HG03159 (cell line): ENCODE measurements around the gene FOXL2NB.
"Not testable (repeated sequence)": the region's sequence is repeated elsewhere in the genome, so short reads cannot be mapped to it uniquely, and the experiment has no call there.

Source experiments
- ATAC-seq: cut with Tn5 transposase; IDR thresholded peaks from one replicate; pipeline ENCODE4 v1.9.1; 2021; ENCODE audit warnings: mild to moderate bottlenecking, moderate library complexity; ENCODE audit not compliant: unreplicated experiment

Gene FOXL2NB

DNA sequence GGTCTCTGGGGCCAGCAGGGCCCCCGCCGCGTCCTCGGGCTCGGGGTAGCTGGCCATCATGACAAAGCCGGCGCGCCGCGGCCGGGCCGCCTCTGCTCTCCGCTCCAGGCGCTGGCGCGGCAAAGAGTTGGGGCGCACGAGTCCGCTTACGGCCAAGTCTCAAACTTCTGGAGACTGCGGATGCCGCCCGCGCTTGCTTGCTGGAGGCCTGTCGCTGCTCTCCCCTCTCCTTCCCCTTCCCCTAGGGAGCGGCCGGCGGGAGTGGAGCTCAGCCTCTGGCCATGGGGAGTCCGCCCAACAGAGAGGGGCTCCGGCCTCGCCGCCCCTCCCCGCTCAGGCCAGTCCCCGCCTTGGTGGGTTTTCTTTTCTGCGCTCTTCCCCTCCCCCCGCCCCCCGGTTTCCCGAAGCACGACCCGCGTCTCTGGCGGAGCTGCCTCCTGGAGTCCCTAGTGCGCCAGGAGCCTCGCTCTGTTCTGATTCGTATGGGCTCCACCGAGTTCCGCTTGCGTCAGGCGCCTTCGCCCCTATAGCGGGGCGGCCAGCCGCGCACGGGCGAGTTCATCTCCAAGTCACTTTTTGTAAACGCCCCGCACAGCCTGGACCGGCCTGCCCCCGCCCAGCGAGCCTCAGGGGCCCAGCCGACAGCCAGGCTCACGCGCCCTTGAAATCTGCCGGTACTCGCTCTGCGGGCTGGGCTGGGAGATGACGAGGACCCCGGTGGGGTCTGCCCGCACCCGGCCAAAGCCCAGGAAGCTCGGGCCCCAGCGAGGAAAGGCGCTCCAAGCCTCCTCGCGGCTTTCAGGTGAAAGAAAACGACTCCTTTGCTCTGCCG is at the start of gene FOXL2NB, which contains the start of gene FOXL2:
Gene FOXL2NB (plus strand): TSS at position 555 of the 832 bp plus-strand sequence. CDS start 148 bp downstream, at position 703.
Gene FOXL2 (minus strand): TSS at position 475 of the 832 bp plus-strand sequence. CDS start 415 bp downstream, at position 60.
- ATAC-seq: no peak

- no peak for ATAC-seq
These were observed 48.7 kb upstream of the FOXL2NB start for GRCh38 chr3:138898301-138898700.

- ATAC-seq: no peak
These were observed 48.3 kb upstream of the FOXL2NB start for GRCh38 chr3:138898708-138899107.

DNA sequence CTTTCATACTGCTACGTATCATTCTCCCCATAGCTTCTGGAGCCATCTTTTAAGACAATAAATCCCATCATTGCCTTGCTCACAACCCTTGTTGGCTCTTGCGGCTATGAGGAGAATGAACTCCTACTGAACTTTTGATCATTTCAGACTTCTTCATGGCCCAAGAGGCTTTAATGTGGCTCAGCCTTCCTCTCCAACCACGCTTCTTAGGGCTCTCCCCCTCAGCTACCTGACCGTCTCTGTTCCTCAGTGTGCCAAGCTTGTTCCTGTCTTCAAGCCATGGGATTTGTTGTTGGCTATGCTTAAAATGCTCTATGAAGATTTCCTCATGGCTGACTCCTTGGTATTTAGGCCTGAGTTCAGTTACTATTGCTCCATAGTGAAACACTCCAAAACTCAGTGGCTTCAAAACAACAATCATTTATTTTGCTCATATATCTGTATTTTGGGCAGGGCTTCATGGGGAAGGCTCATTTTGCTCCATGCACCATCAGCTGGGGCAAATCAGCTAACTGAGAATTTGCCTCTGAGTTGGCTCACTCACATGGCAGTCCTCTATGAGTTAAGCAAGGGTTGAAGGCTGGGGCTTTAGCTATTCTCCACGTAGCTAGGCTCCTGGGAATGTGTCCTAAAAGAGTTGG is 47.5 kb upstream of the FOXL2NB start:
- no peak for ATAC-seq

DNA sequence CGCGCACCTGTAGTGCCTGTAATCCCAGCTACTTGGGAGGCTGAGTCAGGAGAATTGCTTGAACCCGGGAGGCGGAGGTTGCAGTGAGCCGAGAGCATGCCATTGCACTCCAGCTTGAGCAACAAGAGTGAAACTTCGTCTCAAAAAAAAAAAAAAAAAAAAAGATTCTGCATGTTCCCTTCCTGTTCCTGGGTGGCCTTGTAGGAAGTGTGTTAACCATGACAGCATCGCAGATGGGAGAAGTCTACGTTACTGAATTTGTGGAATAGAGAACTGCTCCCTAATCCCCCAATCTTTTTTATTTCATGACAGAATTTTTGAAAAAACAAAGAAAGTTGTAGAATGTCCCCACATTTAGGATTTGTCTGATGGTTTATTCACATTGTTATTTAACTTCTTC is 45.5 kb upstream of the FOXL2NB start:
- no peak for ATAC-seq

DNA sequence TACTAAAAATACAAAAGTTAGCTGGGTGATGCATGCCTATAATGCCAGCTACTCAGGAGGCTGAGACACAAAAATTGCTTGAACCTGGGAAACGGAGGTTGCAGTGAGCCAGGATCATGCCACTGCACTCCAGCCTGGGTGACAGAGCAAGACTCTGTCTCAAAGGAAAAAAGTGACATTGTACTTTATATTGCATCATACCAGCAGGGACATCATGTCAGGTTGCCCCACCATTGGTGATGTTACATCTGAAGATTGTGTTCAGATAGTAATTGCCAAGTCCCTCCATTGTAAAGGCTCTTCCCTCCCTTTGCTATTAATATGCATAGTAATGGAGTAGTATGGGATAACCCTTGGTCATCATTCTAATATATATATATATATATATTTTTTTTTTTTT is 44.8 kb upstream of the FOXL2NB start:
- ATAC-seq: no peak

DNA sequence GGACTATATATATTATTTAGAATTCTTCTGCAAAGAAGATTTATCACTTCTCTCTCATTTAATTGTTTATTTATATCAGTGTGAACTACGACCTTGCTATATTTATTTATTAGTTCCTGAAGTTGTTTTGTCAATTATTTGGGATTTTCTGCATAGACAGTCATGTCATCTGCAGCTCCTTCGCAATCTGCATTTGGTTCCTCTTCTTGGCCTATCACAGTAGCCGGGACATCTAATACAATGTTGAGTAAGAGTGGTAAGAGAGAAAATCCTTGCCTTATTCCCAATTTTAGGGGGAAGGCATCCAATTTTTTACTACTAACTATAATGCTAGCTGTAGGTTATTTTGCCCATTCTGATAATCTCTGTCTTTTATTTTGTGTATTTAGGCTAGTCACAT is 39.5 kb upstream of the FOXL2NB start:
- no peak for ATAC-seq

- no peak for ATAC-seq
These were observed 38.2 kb upstream of the FOXL2NB start for GRCh38 chr3:138908846-138909245.

DNA sequence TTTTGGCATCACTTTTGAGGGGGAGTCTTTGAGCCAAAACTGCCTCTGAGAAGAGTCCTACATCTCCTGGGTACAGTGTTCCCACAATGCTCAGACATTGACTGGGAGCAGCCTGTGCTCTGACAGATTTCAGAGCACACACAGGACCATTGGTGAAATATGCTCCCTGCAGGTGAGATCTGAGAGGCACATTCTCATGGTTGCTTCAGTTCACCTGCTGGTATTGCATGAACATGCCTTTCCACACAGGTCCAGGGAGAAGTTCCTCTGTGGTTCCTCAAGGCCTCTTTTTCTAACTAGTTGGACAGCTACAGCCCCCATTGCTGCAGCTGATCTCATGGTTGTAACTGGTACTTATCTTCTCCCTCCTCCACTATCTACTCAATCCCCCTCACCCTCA is 37.1 kb upstream of the FOXL2NB start:
- no peak for ATAC-seq

GRCh38 chr3:138911621-138912020 is 35.4 kb upstream of the FOXL2NB start:
- ATAC-seq: no peak

GRCh38 chr3:138912237-138912636 is 34.8 kb upstream of the FOXL2NB start:
- no peak for ATAC-seq

GRCh38 chr3:138913766-138914165 is 33.3 kb upstream of the FOXL2NB start:
- no peak for ATAC-seq

DNA sequence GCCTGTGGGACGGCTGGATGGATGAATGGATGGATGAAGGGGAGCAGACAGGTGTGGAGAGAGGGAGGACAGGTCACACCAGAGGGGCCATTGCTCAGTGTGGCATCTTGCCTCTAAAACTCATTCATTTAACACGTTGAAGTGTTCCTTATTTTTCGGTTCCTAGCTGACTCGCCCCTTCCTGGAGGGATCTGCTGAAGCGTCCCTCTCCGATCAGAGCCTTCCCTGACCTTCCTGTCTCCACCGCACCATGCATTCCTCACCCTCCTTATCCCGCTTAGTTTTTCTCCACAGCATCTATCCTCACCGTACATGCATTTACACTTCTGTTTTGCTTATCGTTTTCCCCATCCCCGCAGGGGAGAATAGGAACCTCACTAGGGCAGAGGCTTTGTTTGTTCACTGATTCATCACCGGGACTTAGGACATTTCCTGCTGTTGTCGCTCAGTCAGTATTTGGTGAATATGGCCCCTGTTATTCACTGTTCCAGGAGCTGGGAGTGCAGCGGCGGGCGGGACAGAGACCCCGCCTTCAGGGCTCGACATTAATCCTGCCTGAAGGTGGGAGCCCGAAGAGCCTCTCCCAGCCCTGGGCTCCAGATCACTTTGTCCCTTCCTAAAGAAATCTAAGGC is 32.0 kb upstream of the FOXL2NB start:
- ATAC-seq: peak; percentile 6

DNA sequence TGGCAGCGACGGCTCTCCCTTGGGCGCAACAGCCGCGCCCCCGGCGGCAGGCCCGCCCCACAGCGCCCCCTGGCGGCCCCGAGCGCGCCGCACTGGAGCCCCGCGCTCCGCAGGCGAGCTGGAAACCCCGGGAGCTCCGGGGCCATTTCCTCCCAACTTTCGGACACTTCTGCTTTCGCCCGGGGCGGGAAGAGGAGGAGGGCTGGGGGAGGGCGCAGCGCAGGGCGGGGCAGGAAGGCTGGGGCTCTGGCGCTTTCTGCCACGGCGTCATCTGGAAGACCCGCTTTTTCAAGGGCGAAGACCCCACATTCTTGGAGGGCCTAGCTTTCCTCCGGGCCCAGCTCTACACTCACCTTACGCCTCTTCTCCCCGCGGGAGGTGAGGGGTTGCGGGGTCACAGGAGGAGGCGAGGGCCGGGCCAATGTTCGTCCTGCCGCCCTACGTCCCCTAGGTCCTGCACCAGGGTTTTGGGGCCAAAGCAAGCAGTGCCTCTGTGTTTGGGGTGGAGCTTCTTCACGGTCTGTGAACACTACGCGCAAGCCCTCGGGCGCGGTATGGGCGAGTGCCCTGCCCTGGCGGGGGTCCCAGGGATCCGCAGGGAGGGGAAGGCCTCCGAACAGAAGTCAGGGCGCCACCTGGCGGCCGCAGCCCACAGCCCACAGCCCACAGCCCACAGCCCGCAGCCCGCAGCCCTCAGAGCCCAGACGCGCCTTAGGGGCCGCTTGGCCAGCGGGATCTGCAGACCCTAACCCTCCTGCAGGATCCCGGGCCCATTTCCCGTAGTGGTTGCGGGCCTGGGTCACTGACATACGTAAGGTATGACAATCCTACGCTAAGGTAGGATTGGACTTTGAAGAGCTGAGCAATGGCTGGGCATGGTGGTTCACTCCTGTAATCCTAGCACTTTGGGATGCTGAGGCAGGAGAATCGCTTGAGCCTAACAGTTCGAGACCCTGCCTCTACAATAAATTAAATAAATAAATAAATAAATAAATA is 31.2 kb upstream of the FOXL2NB start:
- peak; percentile 83 for ATAC-seq

DNA sequence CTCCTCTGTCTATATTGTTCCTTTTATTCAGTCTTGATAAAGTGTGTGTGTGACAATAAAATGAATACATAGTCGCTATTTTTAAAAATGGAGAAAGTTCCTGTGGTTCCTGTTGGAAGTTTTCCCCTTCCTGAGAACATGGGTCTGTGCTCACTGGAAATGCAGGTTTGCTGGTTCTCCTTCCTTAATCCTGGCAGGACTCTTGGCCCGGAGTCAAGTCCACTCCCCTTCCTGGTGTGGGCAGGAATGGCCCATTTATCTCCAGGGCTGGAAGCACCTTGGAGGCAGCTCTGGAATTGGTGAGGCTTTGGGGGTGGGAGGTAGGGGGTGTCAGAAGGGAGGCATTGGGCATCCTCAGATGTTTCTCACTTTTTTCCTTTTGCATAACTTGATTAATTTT is 30.2 kb upstream of the FOXL2NB start:
- ATAC-seq: no peak

GRCh38 chr3:138919325-138919724 is 27.7 kb upstream of the FOXL2NB start:
- no peak for ATAC-seq

GRCh38 chr3:138921316-138922292 is 25.4 kb upstream of the FOXL2NB start:
- no peak for ATAC-seq

- ATAC-seq: not testable (repeated sequence)
These were observed 24.6 kb upstream of the FOXL2NB start for GRCh38 chr3:138922400-138922799.

DNA sequence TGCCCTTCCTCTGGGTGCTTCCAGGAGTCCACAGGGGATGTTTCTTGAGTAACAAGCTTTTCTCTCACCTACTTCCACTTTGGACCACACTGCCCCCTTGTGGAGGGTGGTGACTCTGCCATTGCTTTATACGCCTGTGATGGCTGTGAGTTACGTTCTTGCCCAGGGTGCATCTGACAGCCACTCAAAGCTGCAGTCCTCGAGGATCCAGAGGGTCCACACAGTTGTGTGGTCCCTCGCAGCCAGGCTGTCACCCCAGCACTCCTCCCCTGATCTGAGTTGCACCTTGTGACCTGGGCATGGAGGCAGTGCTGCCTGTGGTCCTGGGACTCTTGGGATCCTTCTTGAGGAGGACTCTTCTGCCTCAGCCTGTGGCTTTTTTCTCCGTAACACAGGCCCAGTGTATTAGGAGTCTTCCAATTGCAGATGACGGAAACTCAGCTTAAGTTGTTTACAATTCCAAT is 23.5 kb upstream of the FOXL2NB start:
- peak; percentile 87 for ATAC-seq
